ENCODE results near the gene FAM199X.
A peak's percentile ranks its signal among the peaks of the same experiment; 100 is the strongest.

Gene FAM199X

DNA sequence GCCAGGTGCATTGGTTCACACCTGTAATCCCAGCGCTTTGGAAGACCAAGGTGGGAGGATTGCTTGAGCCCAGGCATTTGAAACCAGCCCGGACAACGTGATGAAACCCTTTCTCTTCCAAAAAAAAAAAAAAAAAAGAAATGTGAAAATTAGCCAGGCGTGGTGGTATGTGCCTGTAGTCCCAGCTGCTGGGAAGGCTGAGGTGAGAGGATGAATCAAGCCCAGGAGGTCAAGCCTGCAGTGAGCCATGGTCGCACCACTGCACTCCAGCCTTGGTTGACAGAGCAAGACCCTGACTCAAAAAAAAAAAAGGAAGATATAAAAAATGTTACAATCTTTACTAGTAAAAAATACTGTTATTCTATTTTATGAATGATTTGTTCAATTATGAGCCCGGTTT, 5.9 kb downstream of the FAM199X start:
- no peaks in the 10 kb centered on the region for H3K9me2 ChIP-seq (replicated peaks; ENCODE audit: low read depth, low read length)
- H3K9ac ChIP-seq (ENCODE audit: low read depth, low read length, poor library complexity, severe bottlenecking) = no peak overlapping the region
- H3K79me2 ChIP-seq (ENCODE audit: insufficient read depth, low read length) = peaks cover 50% of the 10 kb centered on the region
- H3K9me3 ChIP-seq (ENCODE audit: insufficient read depth, low read depth, low read length) = no peaks in the 10 kb centered on the region
- no peaks in the 10 kb centered on the region for H3K27me3 ChIP-seq (ENCODE audit: insufficient read depth, low read length, poor library complexity, severe bottlenecking)
- TF ChIP-seq EZH2phosphoT487 (IDR thresholded peaks at IDR 0.05; ENCODE audit: borderline replicate concordance) = no peak
- TF ChIP-seq, protein P1, sequence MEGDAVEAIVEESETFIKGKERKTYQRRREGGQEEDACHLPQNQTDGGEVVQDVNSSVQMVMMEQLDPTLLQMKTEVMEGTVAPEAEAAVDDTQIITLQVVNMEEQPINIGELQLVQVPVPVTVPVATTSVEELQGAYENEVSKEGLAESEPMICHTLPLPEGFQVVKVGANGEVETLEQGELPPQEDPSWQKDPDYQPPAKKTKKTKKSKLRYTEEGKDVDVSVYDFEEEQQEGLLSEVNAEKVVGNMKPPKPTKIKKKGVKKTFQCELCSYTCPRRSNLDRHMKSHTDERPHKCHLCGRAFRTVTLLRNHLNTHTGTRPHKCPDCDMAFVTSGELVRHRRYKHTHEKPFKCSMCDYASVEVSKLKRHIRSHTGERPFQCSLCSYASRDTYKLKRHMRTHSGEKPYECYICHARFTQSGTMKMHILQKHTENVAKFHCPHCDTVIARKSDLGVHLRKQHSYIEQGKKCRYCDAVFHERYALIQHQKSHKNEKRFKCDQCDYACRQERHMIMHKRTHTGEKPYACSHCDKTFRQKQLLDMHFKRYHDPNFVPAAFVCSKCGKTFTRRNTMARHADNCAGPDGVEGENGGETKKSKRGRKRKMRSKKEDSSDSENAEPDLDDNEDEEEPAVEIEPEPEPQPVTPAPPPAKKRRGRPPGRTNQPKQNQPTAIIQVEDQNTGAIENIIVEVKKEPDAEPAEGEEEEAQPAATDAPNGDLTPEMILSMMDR (conservative IDR thresholded peaks at IDR 0.05; ENCODE audit: low read length) = no peak
- peaks cover 32% of the 10 kb centered on the region for H4K20me1 ChIP-seq (ENCODE audit: insufficient read depth, low read length, poor library complexity, severe bottlenecking)
- H3K4me2 ChIP-seq (ENCODE audit: low read depth, low read length, poor library complexity, severe bottlenecking) = peak overlapping the region; percentile 92
- H3K4me1 ChIP-seq (ENCODE audit: insufficient read depth, low read length, poor library complexity, severe bottlenecking) = peaks cover 21% of the 10 kb centered on the region
- H2AFZ ChIP-seq (ENCODE audit: low read length) = no peak overlapping the region
- H3F3A ChIP-seq (ENCODE audit: low read depth) = no peaks in the 10 kb centered on the region
- peaks cover 7% of the 10 kb centered on the region for H3K36me3 ChIP-seq (ENCODE audit: insufficient read depth, low read length)
- H3K4me3 ChIP-seq (ENCODE audit: low read length, poor library complexity, severe bottlenecking) = no peak overlapping the region

- no peaks in the 10 kb centered on the region for H3K9me2 ChIP-seq (replicated peaks; ENCODE audit: low read depth, low read length)
- no peak overlapping the region for H2AFZ ChIP-seq (ENCODE audit: low read length)
- no peak for TF ChIP-seq EZH2phosphoT487 (IDR thresholded peaks at IDR 0.05; ENCODE audit: borderline replicate concordance)
- TF ChIP-seq, protein P1 (conservative IDR thresholded peaks at IDR 0.05; ENCODE audit: low read length) = no peak
- no peak overlapping the region for H3K4me3 ChIP-seq (ENCODE audit: low read length, poor library complexity, severe bottlenecking)
- H3K4me2 ChIP-seq (ENCODE audit: low read depth, low read length, poor library complexity, severe bottlenecking) = peak overlapping the region; percentile 27
- H3K79me2 ChIP-seq (ENCODE audit: insufficient read depth, low read length) = peaks cover 44% of the 10 kb centered on the region
- H3K27me3 ChIP-seq (ENCODE audit: insufficient read depth, low read length, poor library complexity, severe bottlenecking) = no peaks in the 10 kb centered on the region
- H3F3A ChIP-seq (ENCODE audit: low read depth) = no peaks in the 10 kb centered on the region
- peaks cover 25% of the 10 kb centered on the region for H4K20me1 ChIP-seq (ENCODE audit: insufficient read depth, low read length, poor library complexity, severe bottlenecking)
- peaks cover 21% of the 10 kb centered on the region for H3K4me1 ChIP-seq (ENCODE audit: insufficient read depth, low read length, poor library complexity, severe bottlenecking)
- no peaks in the 10 kb centered on the region for H3K9me3 ChIP-seq (ENCODE audit: insufficient read depth, low read depth, low read length)
- H3K9ac ChIP-seq (ENCODE audit: low read depth, low read length, poor library complexity, severe bottlenecking) = no peak overlapping the region
- peaks cover 8% of the 10 kb centered on the region for H3K36me3 ChIP-seq (ENCODE audit: insufficient read depth, low read length)
These were observed 6.5 kb downstream of the FAM199X start for GRCh38 chrX:104172788-104173187.

GRCh38 chrX:104173841-104174240, 7.6 kb downstream of the FAM199X start:
- TF ChIP-seq EZH2phosphoT487 (IDR thresholded peaks at IDR 0.05; ENCODE audit: borderline replicate concordance) = no peak
- TF ChIP-seq, protein P1 (conservative IDR thresholded peaks at IDR 0.05; ENCODE audit: low read length) = no peak
- Histone ChIP-seq H3K27me3 (ENCODE audit: insufficient read depth, low read length, poor library complexity, severe bottlenecking) (no peaks in the 10 kb centered on the region), H3K79me2 (ENCODE audit: insufficient read depth, low read length) (peaks cover 33% of the 10 kb centered on the region), H3K4me3 (ENCODE audit: low read length, poor library complexity, severe bottlenecking) (no peak overlapping the region), H3K9me3 (ENCODE audit: insufficient read depth, low read depth, low read length) (no peaks in the 10 kb centered on the region), H3K9ac (ENCODE audit: low read depth, low read length, poor library complexity, severe bottlenecking) (no peak overlapping the region), H3F3A (ENCODE audit: low read depth) (no peaks in the 10 kb centered on the region), H2AFZ (ENCODE audit: low read length) (no peak overlapping the region), H3K4me1 (ENCODE audit: insufficient read depth, low read length, poor library complexity, severe bottlenecking) (peaks cover 14% of the 10 kb centered on the region), H3K9me2 (replicated peaks; ENCODE audit: low read depth, low read length) (no peaks in the 10 kb centered on the region), H4K20me1 (ENCODE audit: insufficient read depth, low read length, poor library complexity, severe bottlenecking) (peaks cover 18% of the 10 kb centered on the region), H3K36me3 (ENCODE audit: insufficient read depth, low read length) (peaks cover 8% of the 10 kb centered on the region), H3K4me2 (ENCODE audit: low read depth, low read length, poor library complexity, severe bottlenecking) (no peak overlapping the region)
